Activated naive CD4-positive, alpha-beta T cell treated with anti-CD3 and anti-CD28 coated beads, Interleukin-2, amount 10 ng/mL, durations not matched to agents 7 days and 5 days (primary cell): ENCODE data around the gene PROX2.

ENCODE experiments used
- CTCF ChIA-PET: fragments of 350-600 bp; sonication (Branson Sonifier 250); formaldehyde crosslinking; loops from one replicate; lab custom pipeline; 2021; ENCODE audit warnings: antibody characterized with exemption; lab: Charles Lee
- DNase-seq: peaks from one replicate; pipeline ENCODE4 v3.0.0-alpha.2; 2020
- H3K27ac Mint-ChIP-seq: one replicate; pipeline ENCODE4 v1.8.0; 2021; ENCODE audit warnings: mild to moderate bottlenecking, moderate library complexity, mixed read lengths
- H3K27me3 Mint-ChIP-seq: one replicate; pipeline ENCODE4 v1.8.0; 2021; ENCODE audit warnings: mild to moderate bottlenecking, mixed read lengths
- H3K36me3 Mint-ChIP-seq: one replicate; pipeline ENCODE4 v1.8.0; 2021; ENCODE audit warnings: mixed read lengths
- H3K4me1 Mint-ChIP-seq: one replicate; pipeline ENCODE4 v1.8.0; 2021; ENCODE audit warnings: mixed read lengths
- H3K4me3 Mint-ChIP-seq: one replicate; pipeline ENCODE4 v1.8.0; 2021; ENCODE audit warnings: mild to moderate bottlenecking, moderate library complexity, mixed read lengths
- H3K9me3 Mint-ChIP-seq: one replicate; pipeline ENCODE4 v1.8.0; 2021; ENCODE audit warnings: mixed read lengths

The PROX2 gene

DNA sequence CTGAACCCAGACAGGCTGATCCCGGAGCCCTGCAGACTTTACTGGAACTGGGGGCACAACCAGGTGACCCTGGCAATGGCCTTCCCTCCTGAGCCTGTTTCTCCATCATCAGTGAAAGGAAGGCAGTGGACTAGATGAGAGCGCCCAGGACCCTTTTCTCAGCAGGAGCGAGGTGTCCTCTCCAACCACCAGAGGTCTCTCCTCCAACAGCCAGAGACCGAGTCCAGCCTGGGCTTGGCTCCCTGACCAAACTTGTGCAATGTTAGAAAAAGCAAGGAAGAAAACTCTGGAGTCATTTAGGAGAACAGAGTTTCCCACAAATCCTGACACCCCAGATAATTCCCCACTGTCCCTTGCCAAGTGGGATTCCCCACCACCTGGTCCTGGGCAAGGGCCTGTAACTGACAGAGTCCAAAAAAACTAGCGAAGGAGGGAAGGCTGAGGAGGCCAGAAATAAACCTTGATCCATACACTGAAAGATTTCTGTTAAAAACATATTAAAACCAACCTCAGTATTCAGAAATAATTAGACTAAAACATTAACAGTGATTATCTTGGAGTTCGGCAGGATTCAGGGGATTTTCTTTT lies 38.1 kb upstream of the PROX2 start:
- H3K4me1 Mint-ChIP-seq = no peaks in the 10 kb centered on the region
- H3K27ac Mint-ChIP-seq = no peak overlapping the region
- H3K27me3 Mint-ChIP-seq = peaks cover 13% of the 10 kb centered on the region
- no peaks in the 10 kb centered on the region for H3K36me3 Mint-ChIP-seq
- no peak overlapping the region for H3K4me3 Mint-ChIP-seq
- H3K9me3 Mint-ChIP-seq = no peaks in the 10 kb centered on the region
- peak; percentile 43 for DNase-seq
- CTCF ChIA-PET = interaction anchor here (1.1 kb wide), 1 partner anchor 9 kb away, joined by 3 read pairs; no protein-coding TSS in a partner anchor

DNA sequence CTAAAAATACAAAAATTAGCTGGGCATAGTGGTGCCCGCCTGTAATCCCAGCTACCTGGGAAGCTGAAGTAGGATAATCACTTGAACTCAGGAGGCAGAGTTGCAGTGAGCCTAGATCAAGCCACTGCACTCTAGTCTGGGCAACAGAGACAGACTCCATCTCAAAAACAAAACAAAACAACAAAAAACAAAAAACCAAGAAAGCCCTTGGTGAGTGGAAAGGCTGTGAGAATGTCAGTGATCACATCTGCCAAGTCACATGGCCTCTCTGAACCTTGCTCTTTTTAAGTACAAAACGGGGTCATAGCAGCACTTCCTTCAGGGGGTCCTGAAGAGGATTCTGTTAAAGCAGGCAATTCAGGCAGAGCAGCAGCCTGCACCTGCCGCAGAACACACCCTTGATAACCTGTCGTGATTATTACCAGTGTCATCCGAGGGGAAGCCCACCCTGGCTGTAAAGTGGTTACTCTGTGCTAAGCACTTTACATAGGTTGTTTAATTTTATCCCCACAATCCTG lies 37.5 kb upstream of the PROX2 start:
- H3K9me3 Mint-ChIP-seq = no peaks in the 10 kb centered on the region
- DNase-seq = no peak
- H3K27me3 Mint-ChIP-seq = peaks cover 13% of the 10 kb centered on the region
- CTCF ChIA-PET = no interaction called here
- H3K4me1 Mint-ChIP-seq = no peaks in the 10 kb centered on the region
- H3K36me3 Mint-ChIP-seq = no peaks in the 10 kb centered on the region
- no peak overlapping the region for H3K27ac Mint-ChIP-seq
- H3K4me3 Mint-ChIP-seq = no peak overlapping the region

DNA sequence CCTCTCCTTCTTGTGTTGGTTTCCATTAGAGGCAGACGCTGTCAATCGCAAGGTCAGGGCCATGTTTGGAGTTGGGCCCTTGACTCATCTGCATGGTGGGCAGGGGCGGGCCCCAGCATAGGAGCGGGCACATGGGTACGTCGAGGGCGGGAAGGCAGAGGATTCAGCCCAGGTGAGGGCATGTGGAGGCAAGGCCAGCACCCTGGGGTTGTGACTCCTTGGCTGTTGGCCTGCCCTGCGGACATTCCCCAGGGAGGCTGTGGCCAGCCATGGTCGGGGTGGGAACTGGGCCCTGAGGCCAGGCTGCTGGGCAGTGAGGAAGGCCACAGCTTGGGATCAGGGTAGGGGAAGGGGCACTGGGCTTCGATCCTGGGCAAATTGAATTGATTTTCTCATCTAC lies 36.9 kb upstream of the PROX2 start:
- Mint-ChIP-seq H3K4me3 (no peak overlapping the region), H3K27me3 (peaks cover 13% of the 10 kb centered on the region), H3K4me1 (no peaks in the 10 kb centered on the region), H3K27ac (no peak overlapping the region), H3K36me3 (no peaks in the 10 kb centered on the region), H3K9me3 (no peaks in the 10 kb centered on the region)
- CTCF ChIA-PET = interaction anchor here (1.6 kb wide), 1 partner anchor 53 kb away, joined by 4 read pairs; no protein-coding TSS in a partner anchor
- no peak for DNase-seq

DNA sequence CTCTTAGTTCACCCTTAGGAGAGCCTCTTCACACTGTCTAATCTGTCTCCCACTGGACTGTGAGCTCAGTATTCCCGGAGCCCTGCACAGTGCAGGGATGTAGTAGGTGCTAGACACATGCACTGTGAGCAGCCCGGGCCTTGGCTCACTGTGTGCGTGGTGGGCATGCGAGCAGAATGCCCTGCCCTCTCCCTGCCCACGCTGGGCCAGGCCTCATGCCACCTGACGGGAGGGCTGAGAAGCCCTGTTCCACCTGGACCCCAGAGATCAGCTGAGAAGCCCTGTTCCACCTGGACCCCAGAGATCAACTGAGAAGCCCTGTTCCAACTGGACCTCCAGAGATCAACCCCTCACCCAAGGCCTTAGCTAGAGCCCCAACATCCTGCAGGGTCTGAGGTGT lies 36.2 kb upstream of the PROX2 start:
- CTCF ChIA-PET = interaction anchor here (1.6 to 3.0 kb wide), 2 partner anchors 52 to 176 kb away, joined by 4 to 10 read pairs; no protein-coding TSS in a partner anchor
- Mint-ChIP-seq H3K36me3 (no peaks in the 10 kb centered on the region), H3K27me3 (peaks cover 13% of the 10 kb centered on the region), H3K9me3 (no peaks in the 10 kb centered on the region), H3K27ac (no peak overlapping the region), H3K4me3 (no peak overlapping the region), H3K4me1 (peaks cover 2% of the 10 kb centered on the region)
- no peak for DNase-seq

DNA sequence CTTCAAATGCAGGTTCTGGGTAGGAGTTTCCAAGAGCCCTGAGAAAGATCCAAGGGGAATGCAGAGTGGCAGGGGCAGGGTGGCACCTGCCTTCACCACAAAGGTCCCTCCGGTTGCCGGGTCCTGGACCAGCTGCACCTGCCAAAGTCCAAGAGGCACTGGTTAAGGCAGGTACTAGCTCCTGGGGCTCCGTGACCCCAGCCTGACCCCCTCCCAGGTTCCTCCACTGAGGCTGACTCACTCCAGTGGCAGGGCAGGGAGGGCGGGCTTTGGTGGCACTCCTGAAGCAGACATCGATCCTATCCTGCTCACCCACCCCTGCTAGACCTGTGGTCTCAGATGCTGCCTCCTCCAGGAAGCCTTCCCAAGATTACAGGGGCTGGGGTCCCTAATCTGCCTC lies 35.8 kb upstream of the PROX2 start:
- Mint-ChIP-seq H3K27ac (no peak overlapping the region), H3K27me3 (peaks cover 13% of the 10 kb centered on the region)
- CTCF ChIA-PET = interaction anchor here (1.6 to 3.0 kb wide), 2 partner anchors 52 to 176 kb away, joined by 4 to 10 read pairs; no protein-coding TSS in a partner anchor

DNA sequence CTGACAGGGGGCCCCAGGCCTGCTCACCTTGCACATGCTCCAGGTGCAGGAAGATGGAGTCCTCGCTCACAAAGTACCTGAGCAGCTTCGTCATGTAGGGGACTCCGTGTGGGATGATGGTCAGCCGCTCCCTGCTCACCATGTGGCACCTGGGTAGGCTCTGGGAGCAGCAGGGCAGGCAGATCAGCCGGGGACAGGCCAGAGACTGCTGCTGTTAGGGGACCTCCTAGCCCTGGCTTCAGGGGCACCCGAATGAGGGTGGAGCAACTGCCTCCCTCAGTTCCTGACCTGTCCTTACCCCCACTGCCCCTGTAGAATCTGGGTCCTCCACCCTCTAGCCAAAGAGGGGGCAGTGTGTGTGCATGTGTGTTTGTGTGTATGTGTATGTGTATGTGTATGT lies 35.3 kb upstream of the PROX2 start:
- no peak for DNase-seq
- no peaks in the 10 kb centered on the region for H3K36me3 Mint-ChIP-seq
- peaks cover 13% of the 10 kb centered on the region for H3K27me3 Mint-ChIP-seq
- peaks cover 2% of the 10 kb centered on the region for H3K4me1 Mint-ChIP-seq
- H3K27ac Mint-ChIP-seq = no peak overlapping the region
- no peak overlapping the region for H3K4me3 Mint-ChIP-seq
- no peaks in the 10 kb centered on the region for H3K9me3 Mint-ChIP-seq
- CTCF ChIA-PET = interaction anchor here (1.3 to 3.0 kb wide), 2 partner anchors 50 to 177 kb away, joined by 5 to 10 read pairs; no protein-coding TSS in a partner anchor

More for the DNA sequence above, 35.8 kb upstream of the PROX2 start:
- H3K4me1 Mint-ChIP-seq = peaks cover 2% of the 10 kb centered on the region
- no peak overlapping the region for H3K4me3 Mint-ChIP-seq
- no peak for DNase-seq
- H3K36me3 Mint-ChIP-seq = no peaks in the 10 kb centered on the region
- H3K9me3 Mint-ChIP-seq = no peaks in the 10 kb centered on the region

DNA sequence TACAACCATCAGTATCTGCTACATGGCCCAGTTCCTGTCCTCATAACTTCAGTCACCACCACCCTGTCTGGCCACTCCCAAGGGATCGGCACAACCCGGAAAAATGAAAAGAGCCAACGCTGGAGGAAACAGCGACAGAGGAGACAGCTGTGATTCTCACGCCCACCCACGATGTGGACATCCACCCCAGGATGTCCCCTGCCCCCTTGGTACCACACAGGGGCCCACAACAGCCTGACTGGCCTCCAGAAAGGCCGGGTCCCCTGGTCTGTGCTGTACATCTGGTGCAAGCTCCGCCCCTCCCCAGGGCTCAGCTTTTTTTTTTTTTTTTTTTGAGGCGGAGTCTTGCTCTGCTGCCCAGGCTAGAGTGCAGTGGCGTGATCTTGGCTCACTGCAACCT lies 34.6 kb upstream of the PROX2 start:
- Mint-ChIP-seq H3K4me3 (no peak overlapping the region), H3K36me3 (peaks cover 2% of the 10 kb centered on the region), H3K9me3 (no peaks in the 10 kb centered on the region), H3K27me3 (peaks cover 6% of the 10 kb centered on the region), H3K27ac (no peak overlapping the region), H3K4me1 (peaks cover 5% of the 10 kb centered on the region)
- CTCF ChIA-PET = interaction anchor here (0.7 to 3.0 kb wide), 4 partner anchors 17 to 179 kb away, joined by 3 to 10 read pairs (median 4); no protein-coding TSS in a partner anchor
- DNase-seq = no peak

DNA sequence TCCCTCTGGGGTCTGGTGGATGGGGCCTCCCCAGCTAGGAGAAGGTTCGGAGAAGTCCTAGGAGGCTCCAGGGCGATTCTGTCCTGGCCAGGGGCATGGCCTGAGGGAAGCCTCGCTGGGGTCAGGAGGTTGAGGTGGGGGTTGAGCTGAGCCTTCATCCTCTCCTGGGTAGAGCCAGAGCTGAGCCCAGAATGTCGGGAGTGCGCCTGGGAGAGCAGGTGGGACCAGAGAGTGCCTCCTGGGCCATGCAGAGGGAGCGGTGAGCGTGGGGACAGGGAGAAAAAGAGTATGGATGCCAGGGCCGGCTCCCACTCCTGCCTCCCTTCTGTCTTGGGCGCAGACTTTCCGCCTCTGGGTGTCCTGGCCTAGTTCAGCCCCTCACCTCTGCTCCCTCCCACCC lies 34.0 kb upstream of the PROX2 start:
- H3K27ac Mint-ChIP-seq = no peak overlapping the region
- H3K27me3 Mint-ChIP-seq = peaks cover 4% of the 10 kb centered on the region
- H3K4me1 Mint-ChIP-seq = peaks cover 6% of the 10 kb centered on the region
- H3K4me3 Mint-ChIP-seq = no peak overlapping the region
- no peaks in the 10 kb centered on the region for H3K9me3 Mint-ChIP-seq
- DNase-seq = no peak
- CTCF ChIA-PET = interaction anchor here (1.3 to 13.7 kb wide), 4 partner anchors 16 to 178 kb away, joined by 3 to 395 read pairs (median 8); no protein-coding TSS in a partner anchor
- peaks cover 5% of the 10 kb centered on the region for H3K36me3 Mint-ChIP-seq

DNA sequence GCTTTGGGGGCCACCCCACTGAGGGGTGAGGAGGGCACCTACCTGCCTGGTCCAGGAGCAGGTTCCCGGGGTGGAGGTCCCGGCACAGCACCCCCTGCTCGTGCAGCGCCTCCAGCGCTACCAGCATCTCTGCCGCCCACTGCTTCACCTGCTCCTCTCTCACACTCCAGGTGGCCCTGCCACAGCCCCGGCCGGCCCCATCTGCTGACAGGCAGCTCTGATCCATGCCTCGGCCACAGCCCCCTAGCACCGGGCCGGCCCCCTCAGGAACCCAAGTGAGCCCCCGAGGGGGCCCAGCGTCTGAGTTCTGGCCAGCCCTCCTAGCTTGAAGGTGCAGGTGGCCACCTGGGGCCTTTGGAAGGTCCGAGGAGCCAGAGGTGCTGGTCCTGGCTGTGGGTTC lies 33.6 kb upstream of the PROX2 start:
- no peak for DNase-seq
- H3K9me3 Mint-ChIP-seq = no peaks in the 10 kb centered on the region
- no peak overlapping the region for H3K27ac Mint-ChIP-seq
- H3K36me3 Mint-ChIP-seq = peaks cover 6% of the 10 kb centered on the region
- CTCF ChIA-PET = interaction anchor here (1.2 to 13.7 kb wide), 4 partner anchors 12 to 178 kb away, joined by 3 to 395 read pairs (median 6); no protein-coding TSS in a partner anchor
- peaks cover 6% of the 10 kb centered on the region for H3K4me1 Mint-ChIP-seq
- no peak overlapping the region for H3K4me3 Mint-ChIP-seq
- peaks cover 4% of the 10 kb centered on the region for H3K27me3 Mint-ChIP-seq

DNA sequence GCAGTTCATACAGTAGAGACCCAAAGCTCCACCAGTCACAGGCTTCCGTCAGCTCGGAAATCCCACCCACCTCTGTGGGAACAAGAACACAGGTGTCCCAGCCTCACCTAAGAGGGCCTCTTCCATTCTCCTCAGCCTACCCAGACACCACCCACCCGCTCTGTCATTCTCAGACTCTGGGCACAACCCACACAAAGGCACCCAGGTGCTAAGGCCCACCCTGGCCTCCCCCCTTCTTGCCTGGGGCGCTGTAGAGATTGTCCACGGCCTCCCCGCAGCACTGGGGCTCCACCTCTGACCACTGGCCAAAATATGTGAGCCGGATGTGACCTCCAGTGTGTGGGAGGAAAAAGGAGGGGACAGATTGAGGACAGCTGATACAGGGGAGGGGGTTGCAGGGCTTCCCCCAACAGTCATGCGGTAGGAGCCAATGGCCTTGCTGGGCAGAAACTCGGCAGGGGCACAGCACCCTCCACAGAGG lies 33.0 kb upstream of the PROX2 start:
- Mint-ChIP-seq H3K27me3 (peaks cover 4% of the 10 kb centered on the region), H3K4me1 (peaks cover 6% of the 10 kb centered on the region), H3K27ac (no peak overlapping the region), H3K9me3 (no peaks in the 10 kb centered on the region), H3K36me3 (peaks cover 10% of the 10 kb centered on the region), H3K4me3 (no peak overlapping the region)
- no peak for DNase-seq
- CTCF ChIA-PET = interaction anchor here (1.2 to 13.7 kb wide), 5 partner anchors 11 to 50 kb away, joined by 3 to 395 read pairs (median 8); partner anchors contain the start of gene RPS6KL1

DNA sequence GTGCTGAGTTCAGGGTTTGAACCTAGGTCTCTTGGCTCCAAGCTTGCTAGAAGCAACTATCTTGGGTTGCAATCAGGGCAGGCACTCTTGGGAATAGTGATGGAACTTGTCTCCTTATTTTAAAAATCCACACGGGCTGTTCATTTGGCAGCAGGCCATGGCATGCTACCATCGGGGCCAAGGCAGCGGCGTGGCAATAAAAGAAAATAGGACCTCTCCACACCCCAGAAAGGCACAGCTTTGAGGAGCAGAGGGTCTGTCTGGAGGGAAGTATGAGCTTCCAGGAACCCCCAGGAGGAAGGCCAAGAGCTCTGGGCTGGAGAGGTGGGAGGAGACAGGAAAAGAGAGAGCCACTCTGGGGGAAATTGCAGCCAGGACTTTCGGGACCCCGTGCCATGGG lies 31.8 kb upstream of the PROX2 start:
- no peaks in the 10 kb centered on the region for H3K9me3 Mint-ChIP-seq
- H3K36me3 Mint-ChIP-seq = peaks cover 17% of the 10 kb centered on the region
- H3K4me1 Mint-ChIP-seq = peaks cover 6% of the 10 kb centered on the region
- CTCF ChIA-PET = interaction anchor here (0.5 to 13.7 kb wide), 9 partner anchors 10 to 299 kb away, joined by 3 to 395 read pairs (median 8); partner anchors contain the start of genes PROX2 and RPS6KL1
- H3K27ac Mint-ChIP-seq = no peak overlapping the region
- H3K4me3 Mint-ChIP-seq = no peak overlapping the region
- peaks cover 3% of the 10 kb centered on the region for H3K27me3 Mint-ChIP-seq
- no peak for DNase-seq

DNA sequence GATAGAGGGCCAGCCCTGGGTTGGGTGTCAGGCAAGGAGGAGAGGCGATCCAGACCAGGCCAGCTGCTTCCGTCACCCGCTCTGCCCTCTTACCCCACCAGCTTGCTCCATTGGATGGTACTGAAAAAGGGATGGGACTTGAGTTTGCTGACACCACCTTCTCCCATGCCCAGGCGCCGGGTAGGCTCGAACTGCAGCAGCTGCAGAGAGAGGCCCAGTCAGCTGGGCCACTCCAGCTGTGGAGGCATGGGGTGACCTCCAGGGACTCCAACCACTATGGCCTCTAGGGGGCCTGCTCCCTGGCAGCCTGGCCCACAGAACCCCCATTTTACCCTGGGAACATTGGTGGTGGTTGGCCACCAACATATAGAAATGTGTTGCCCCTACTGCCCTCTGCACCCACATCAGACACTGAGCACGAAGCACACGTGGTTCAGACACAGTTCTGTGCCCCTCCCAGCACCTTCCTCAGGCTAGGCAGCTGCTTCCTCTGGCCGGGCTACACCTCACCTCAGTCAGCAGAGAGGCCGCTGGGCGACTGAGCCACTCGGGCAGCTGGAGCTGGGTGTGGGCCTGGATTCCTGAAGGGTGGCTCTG lies 31.1 kb upstream of the PROX2 start:
- peaks cover 23% of the 10 kb centered on the region for H3K36me3 Mint-ChIP-seq
- H3K27ac Mint-ChIP-seq = peak overlapping the region; percentile 45
- CTCF ChIA-PET = interaction anchor here (0.5 to 13.7 kb wide), 15 partner anchors 10 to 303 kb away, joined by 3 to 395 read pairs (median 5); partner anchors contain the start of genes PROX2 and RPS6KL1
- no peaks in the 10 kb centered on the region for H3K9me3 Mint-ChIP-seq
- H3K27me3 Mint-ChIP-seq = no peaks in the 10 kb centered on the region
- no peak for DNase-seq
- H3K4me1 Mint-ChIP-seq = peaks cover 6% of the 10 kb centered on the region
- H3K4me3 Mint-ChIP-seq = no peak overlapping the region

DNA sequence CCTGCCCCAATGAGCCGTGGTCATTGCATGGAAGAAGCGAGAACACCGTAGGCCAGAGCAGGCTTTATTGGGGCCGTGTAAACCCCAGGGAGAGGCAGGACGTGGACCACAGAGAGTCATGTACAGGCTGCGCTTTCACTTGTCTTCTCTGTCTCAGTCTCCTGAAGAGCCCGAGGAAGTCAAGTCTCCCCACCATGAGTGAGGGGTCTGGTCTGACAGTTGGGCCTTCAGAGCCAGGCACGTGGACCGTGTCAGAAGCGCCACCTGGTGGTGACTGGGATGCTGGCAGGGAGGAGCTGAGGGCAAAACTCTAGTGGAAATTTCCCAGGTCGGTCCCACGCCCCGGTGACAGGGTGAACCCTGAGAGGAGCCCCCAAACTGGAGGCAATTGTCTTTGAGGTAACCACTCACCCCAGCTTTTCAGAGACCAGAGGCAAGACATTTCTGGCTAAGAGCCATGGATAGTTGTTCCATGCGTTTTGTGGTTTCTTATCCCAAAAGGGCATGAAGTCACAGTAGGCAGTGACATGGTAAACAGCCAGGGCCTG lies 29.7 kb upstream of the PROX2 start:
- Mint-ChIP-seq H3K4me1 (peaks cover 6% of the 10 kb centered on the region), H3K4me3 (no peak overlapping the region), H3K36me3 (peaks cover 36% of the 10 kb centered on the region), H3K27me3 (no peaks in the 10 kb centered on the region), H3K27ac (no peak overlapping the region), H3K9me3 (no peaks in the 10 kb centered on the region)
- CTCF ChIA-PET = interaction anchor here (0.6 to 13.7 kb wide), 30 partner anchors 10 to 296 kb away, joined by 3 to 395 read pairs (median 5); partner anchors contain the start of genes DLST, PROX2 and RPS6KL1
- peak; percentile 84 for DNase-seq
